ENCODE data around the gene DLG2.
"Not testable (repeated sequence)": the region's sequence is repeated elsewhere in the genome, so short reads cannot be mapped to it uniquely, and the experiment has no call there.

DLG2 gene

DNA sequence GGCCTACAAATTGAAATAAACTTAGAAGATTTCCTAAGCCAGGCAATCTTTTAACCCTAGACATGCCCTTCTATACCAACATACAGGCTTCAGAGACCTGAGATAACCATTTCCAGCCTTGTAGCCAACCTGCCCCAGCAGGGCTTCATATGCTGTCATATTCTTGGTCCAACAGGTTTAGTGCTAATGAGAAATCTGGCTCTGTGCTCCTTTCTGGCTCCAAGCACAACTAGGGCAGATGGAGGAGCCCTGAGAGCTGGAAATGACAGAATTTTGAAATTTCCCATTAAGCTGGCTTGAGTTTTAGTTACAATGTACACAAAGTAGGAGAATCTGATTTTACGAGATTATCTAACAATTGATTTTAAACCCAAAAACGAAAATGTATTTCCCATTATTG lies 2018.0 kb downstream of the DLG2 start:
- Mint-ChIP-seq H3K9me3 (no peaks in the 10 kb centered on the region), H3K4me1 (no peaks in the 10 kb centered on the region), H3K36me3 (ENCODE audit: low read depth) (no peaks in the 10 kb centered on the region), H3K4me3 (no peak overlapping the region), H3K27ac (no peak overlapping the region), H3K27me3 (ENCODE audit: low read depth) (no peaks in the 10 kb centered on the region)
- TF ChIP-seq, protein P1, sequence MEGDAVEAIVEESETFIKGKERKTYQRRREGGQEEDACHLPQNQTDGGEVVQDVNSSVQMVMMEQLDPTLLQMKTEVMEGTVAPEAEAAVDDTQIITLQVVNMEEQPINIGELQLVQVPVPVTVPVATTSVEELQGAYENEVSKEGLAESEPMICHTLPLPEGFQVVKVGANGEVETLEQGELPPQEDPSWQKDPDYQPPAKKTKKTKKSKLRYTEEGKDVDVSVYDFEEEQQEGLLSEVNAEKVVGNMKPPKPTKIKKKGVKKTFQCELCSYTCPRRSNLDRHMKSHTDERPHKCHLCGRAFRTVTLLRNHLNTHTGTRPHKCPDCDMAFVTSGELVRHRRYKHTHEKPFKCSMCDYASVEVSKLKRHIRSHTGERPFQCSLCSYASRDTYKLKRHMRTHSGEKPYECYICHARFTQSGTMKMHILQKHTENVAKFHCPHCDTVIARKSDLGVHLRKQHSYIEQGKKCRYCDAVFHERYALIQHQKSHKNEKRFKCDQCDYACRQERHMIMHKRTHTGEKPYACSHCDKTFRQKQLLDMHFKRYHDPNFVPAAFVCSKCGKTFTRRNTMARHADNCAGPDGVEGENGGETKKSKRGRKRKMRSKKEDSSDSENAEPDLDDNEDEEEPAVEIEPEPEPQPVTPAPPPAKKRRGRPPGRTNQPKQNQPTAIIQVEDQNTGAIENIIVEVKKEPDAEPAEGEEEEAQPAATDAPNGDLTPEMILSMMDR (IDR thresholded peaks at IDR 0.05; ENCODE audit: unreplicated experiment in 3 of 3), result no peak

DNA sequence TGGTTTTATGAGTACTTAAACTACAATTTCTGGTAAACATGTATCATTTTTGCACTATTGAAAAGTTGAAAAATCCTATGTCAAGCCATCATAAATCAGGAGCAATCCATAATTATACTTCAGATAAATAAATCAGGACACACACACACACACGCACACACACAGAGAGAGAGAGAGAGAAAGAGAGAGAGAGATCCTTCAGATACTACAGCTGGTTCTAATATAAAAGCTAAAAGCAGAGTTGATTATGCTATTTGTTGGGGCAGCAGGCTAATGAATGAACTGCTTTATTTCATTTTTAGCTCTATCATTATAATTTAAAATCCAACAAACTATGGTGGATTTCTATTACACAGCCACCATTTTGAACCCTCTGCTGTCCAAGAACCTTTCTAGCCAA lies 2018.6 kb downstream of the DLG2 start:
- TF ChIP-seq, protein P1 (IDR thresholded peaks at IDR 0.05; ENCODE audit: unreplicated experiment in 3 of 3), result no peak
- no peak overlapping the region for H3K27ac Mint-ChIP-seq
- no peaks in the 10 kb centered on the region for H3K9me3 Mint-ChIP-seq
- H3K4me1 Mint-ChIP-seq, result no peaks in the 10 kb centered on the region
- no peaks in the 10 kb centered on the region for H3K27me3 Mint-ChIP-seq (ENCODE audit: low read depth)
- H3K4me3 Mint-ChIP-seq, result no peak overlapping the region
- no peaks in the 10 kb centered on the region for H3K36me3 Mint-ChIP-seq (ENCODE audit: low read depth)

DNA sequence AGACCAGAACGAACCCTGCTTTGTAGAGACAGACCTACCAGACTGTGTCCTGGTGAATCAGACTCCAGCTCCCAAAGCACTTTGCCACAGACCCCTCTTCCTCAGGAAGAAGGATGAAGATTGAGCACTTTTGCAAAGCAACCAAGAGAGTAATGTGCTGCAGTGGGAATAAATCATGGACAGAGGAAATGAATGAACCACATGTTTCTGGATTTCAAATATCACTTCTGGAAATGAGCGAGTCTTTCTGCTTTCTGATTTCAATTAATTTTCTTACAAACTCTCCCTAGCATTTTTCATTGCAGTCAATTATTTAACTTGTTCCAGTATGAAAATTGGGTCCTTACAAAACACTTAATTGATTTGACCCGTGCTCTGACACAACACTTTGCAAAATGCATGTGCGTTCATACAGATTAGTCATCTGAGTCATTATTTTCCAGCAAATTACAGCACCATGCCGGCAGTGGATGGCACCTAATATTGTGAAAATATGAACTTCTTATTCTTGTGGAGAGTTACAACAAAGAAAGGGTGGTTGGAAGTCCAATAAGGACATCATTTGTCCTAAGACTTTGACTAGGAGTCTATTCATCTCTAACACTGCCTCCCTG lies 2025.1 kb downstream of the DLG2 start:
- H3K9me3 Mint-ChIP-seq, result no peaks in the 10 kb centered on the region
- H3K27me3 Mint-ChIP-seq (ENCODE audit: low read depth), result no peaks in the 10 kb centered on the region
- TF ChIP-seq, protein P1 (IDR thresholded peaks at IDR 0.05; ENCODE audit: unreplicated experiment in 3 of 3), result no peak
- H3K36me3 Mint-ChIP-seq (ENCODE audit: low read depth), result no peaks in the 10 kb centered on the region
- H3K4me3 Mint-ChIP-seq, result no peak overlapping the region
- no peaks in the 10 kb centered on the region for H3K4me1 Mint-ChIP-seq
- H3K27ac Mint-ChIP-seq, result no peak overlapping the region

DNA sequence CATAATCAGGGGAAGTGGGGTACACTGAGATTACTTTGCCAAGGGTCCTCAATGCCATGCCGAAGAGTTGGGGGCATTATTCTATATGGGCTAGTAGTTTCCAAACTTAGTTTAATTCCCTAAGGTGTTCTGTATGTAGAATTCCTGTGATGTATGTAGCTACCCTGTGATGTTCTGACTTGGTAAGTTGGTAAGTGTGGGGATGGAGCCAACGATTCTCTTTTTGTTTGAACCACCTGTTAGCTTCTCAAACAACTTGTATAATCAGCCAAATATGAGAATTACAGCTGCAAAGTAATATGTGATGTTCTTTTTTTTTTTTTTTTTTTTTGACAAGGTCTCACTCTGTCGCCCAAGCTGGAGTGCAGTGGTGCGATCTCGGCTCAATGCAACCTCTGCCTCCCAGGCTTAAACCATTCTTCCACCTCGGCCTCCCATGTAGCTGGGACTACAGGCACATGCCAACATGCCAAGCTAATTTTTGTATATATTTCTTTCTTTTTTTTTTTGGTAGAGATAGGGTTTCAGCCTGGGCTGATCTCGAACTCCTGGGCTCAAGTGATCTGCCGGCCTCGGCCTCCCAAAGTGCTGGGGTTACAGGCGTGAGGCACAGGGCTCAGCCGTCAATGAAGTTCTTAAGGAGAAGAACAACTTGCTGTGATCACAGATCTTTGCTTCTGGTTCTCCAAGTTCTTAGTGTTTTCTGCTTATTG lies 2025.8 kb downstream of the DLG2 start:
- no peaks in the 10 kb centered on the region for H3K9me3 Mint-ChIP-seq
- no peak overlapping the region for H3K27ac Mint-ChIP-seq
- no peaks in the 10 kb centered on the region for H3K27me3 Mint-ChIP-seq (ENCODE audit: low read depth)
- TF ChIP-seq, protein P1 (IDR thresholded peaks at IDR 0.05; ENCODE audit: unreplicated experiment in 3 of 3), result no peak
- H3K4me1 Mint-ChIP-seq, result no peaks in the 10 kb centered on the region
- H3K4me3 Mint-ChIP-seq, result no peak overlapping the region
- no peaks in the 10 kb centered on the region for H3K36me3 Mint-ChIP-seq (ENCODE audit: low read depth)

DNA sequence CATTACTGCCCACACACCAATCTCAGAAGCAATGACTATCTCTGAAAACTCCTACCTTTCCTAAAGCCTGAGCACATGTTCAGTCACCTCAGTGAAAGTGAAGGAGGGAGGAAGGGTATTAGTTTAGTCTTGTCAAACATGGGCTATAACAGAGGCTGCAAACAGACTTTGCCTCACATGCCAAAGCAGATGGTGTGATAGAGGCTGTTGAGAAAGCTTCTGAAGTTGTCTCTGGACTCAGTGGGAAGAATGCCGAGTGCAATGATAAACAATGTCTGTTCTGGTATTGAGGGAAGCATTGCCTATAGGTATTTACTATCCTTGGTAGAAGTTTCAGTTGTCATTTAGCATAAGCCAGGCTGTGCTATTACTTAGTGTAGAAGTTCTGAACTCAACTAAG lies 2026.5 kb downstream of the DLG2 start:
- H3K36me3 Mint-ChIP-seq (ENCODE audit: low read depth), result no peaks in the 10 kb centered on the region
- H3K27ac Mint-ChIP-seq, result no peak overlapping the region
- no peak overlapping the region for H3K4me3 Mint-ChIP-seq
- TF ChIP-seq, protein P1 (IDR thresholded peaks at IDR 0.05; ENCODE audit: unreplicated experiment in 3 of 3), result no peak
- H3K9me3 Mint-ChIP-seq, result no peaks in the 10 kb centered on the region
- no peaks in the 10 kb centered on the region for H3K27me3 Mint-ChIP-seq (ENCODE audit: low read depth)
- H3K4me1 Mint-ChIP-seq, result no peaks in the 10 kb centered on the region

DNA sequence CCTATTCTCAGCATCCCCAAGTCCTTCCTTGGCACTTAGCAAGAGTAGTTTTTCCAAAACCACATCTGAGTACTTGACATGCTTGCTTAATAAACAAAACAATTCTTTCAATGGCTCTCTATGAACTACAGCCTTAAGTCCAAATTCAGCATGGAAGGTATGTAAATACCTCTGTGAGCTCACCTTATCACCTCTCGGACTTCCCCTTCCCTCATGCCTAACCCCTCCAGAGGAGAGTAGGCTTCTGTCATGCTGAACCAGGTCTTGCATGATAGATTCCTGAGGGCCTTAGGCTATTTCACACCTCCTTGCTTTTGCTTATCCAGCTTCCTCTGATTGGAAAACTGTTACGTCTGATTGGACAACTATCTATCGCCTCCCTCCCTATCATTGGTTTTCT lies 2028.1 kb downstream of the DLG2 start:
- Mint-ChIP-seq H3K27me3 (ENCODE audit: low read depth) (no peaks in the 10 kb centered on the region), H3K4me3 (no peak overlapping the region), H3K27ac (no peak overlapping the region), H3K36me3 (ENCODE audit: low read depth) (no peaks in the 10 kb centered on the region), H3K9me3 (no peaks in the 10 kb centered on the region), H3K4me1 (no peaks in the 10 kb centered on the region)
- TF ChIP-seq, protein P1 (IDR thresholded peaks at IDR 0.05; ENCODE audit: unreplicated experiment in 3 of 3), result no peak

DNA sequence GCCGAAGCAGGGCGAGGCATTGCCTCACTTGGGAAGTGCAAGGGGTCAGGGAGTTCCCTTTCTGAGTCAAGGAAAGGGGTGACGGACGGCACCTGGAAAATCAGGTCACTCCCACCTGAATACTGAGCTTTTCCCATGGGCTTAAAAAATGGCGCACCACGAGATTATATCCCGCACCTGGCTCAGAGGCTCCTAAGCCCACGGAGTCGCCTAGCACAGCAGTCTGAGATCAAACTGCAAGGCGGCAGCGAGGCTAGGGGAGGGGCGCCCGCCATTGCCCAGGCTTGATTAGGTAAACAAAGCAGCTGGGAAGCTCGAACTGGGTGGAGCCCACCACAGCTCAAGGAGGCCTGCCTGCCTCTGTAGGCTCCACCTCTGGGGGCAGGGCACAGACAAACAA lies 2039.3 kb downstream of the DLG2 start:
- H3K9me3 Mint-ChIP-seq; H3K27me3 Mint-ChIP-seq (ENCODE audit: low read depth); H3K36me3 Mint-ChIP-seq (ENCODE audit: low read depth); H3K4me3 Mint-ChIP-seq; H3K4me1 Mint-ChIP-seq; H3K27ac Mint-ChIP-seq: not testable (repeated sequence)

All from nephron (organoid).